ENCODE data around the gene MAP3K6. TPM values are rescaled to one million over a fixed set of nuclear protein-coding genes. Genes with fewer than 3 reads are reported as not detected.
A peak's percentile ranks its signal among the peaks of the same experiment; 100 is the strongest.

The MAP3K6 gene
- total and polyA plus RNA-seq, 2 of the 4 experiments (the other 2 are of a cell fraction), result 4.8 to 15.9 TPM

DNA sequence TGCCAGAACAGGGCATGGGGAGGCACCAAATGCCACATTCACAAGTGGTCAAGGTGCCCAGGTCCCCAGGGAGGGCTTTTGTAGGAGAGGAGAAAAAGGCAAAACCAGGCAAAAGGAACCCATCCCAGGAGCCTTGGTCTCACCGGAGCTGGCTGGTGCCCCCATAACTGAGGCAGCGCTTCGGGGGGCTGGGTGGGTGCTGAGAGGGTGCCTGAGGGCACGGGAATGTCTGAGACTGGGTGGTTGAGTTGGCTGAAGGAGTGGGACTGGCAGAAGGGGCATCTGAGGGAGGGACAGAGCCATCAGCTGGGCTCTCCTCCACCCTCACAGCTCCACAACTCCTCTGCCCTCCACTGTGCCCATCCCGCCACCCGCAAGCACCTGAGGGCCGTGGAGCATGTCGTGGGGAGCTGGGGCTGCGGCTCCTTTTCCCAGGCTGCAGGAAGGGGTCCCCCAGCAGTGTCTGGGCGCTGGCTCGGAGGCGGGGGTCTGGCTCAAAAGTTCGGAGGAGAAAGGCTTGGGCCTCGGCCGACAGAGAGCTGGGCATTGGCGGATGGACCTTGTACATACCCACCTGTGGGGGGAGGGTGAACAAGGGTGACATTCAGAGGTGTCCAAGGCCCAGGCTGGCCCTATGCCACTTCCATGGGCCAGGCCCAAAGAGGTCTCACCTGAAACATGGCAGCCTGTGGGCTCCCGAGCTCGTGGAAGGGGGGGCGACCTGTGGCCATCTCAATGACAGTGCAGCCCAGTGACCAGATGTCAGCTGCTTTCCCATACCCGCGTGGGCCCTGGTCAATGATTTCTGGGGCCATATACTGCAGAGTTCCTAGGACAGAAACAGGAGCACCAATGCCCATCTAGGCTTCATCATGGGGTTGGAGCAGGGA is 8.5 kb downstream of the MAP3K6 start:
- H4K8ac ChIP-seq (ENCODE audit: low read depth in 2 of 2, low read length in 2 of 2), result no peak overlapping the region
- H3K27ac ChIP-seq (ENCODE audit: insufficient read depth, low read length), result no peak overlapping the region
- TF ChIP-seq MAZ (IDR thresholded peaks at IDR 0.05; ENCODE audit: borderline replicate concordance, low read depth, low read length), result no peak
- TF ChIP-seq, protein P1, sequence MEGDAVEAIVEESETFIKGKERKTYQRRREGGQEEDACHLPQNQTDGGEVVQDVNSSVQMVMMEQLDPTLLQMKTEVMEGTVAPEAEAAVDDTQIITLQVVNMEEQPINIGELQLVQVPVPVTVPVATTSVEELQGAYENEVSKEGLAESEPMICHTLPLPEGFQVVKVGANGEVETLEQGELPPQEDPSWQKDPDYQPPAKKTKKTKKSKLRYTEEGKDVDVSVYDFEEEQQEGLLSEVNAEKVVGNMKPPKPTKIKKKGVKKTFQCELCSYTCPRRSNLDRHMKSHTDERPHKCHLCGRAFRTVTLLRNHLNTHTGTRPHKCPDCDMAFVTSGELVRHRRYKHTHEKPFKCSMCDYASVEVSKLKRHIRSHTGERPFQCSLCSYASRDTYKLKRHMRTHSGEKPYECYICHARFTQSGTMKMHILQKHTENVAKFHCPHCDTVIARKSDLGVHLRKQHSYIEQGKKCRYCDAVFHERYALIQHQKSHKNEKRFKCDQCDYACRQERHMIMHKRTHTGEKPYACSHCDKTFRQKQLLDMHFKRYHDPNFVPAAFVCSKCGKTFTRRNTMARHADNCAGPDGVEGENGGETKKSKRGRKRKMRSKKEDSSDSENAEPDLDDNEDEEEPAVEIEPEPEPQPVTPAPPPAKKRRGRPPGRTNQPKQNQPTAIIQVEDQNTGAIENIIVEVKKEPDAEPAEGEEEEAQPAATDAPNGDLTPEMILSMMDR (conservative IDR thresholded peaks at IDR 0.05; ENCODE audit: low read depth, low read length), result no peak
- no peak for TF ChIP-seq RFX5 (IDR thresholded peaks at IDR 0.05; ENCODE audit: low read depth, low read length)
- TF ChIP-seq BHLHE40 (IDR thresholded peaks at IDR 0.05; ENCODE audit: low read depth, low read length), result no peak
- TF ChIP-seq MAFK (IDR thresholded peaks at IDR 0.05; ENCODE audit: low read depth, low read length), result no peak
- TF ChIP-seq POLR2A (IDR thresholded peaks at IDR 0.05; ENCODE audit: low read depth, low read length), result no peak
- no peak for DNase-seq
- POLR2A ChIA-PET (ENCODE audit: unreplicated experiment), result no interaction called here
- no peak overlapping the region for H4K91ac ChIP-seq (ENCODE audit: insufficient read depth, low read depth, low read length)
- no peak overlapping the region for H2BK5ac ChIP-seq (ENCODE audit: low read depth, low read length, poor library complexity, severe bottlenecking)
- H3K4ac ChIP-seq (ENCODE audit: low read depth, low read length), result no peak overlapping the region
- H3K9me1 ChIP-seq (ENCODE audit: insufficient read depth, low read length), result no peaks in the 10 kb centered on the region
- no peak overlapping the region for H3K4me3 ChIP-seq (ENCODE audit: insufficient read depth, low read depth, low read length)
- H3K27me3 ChIP-seq (ENCODE audit: control insufficient read depth, insufficient read depth, low read length), result no peaks in the 10 kb centered on the region
- H2BK15ac ChIP-seq (ENCODE audit: low read depth, low read length), result no peak overlapping the region
- intact Hi-C loops (cut with micrococcal nuclease) (no loop called here), dilution Hi-C loops (cut with HindIII; ENCODE audit: low sequenced_read_pairs, unreplicated experiment) (no loop called here), in situ Hi-C loops (cut with MboI; ENCODE audit: low sequenced_read_pairs) (no loop called here)
- ATAC-seq (ENCODE audit: low read depth), result no peak
- no peak overlapping the region for H3K4me2 ChIP-seq (ENCODE audit: low read depth, low read length)
- H2AK5ac ChIP-seq (ENCODE audit: low read depth, low read length), result no peak overlapping the region
- H2AK9ac ChIP-seq (replicated peaks; ENCODE audit: low read depth, low read length, poor library complexity), result peak overlapping the region; percentile 55
- no peak overlapping the region for H3K56ac ChIP-seq (ENCODE audit: extremely low read depth, insufficient read depth, low read length)
- H2BK120ac ChIP-seq (ENCODE audit: low read depth, low read length), result no peak overlapping the region
- H4K20me1 ChIP-seq (ENCODE audit: insufficient read depth, low read length), result no peaks in the 10 kb centered on the region
- CTCF ChIA-PET, result interaction anchor here (0.6 to 1.6 kb wide), 5 partner anchors 26 to 755 kb away, joined by 3 to 7 read pairs (median 6); no protein-coding TSS in a partner anchor
- 99% methylated on average over 10 of the region's 21 CpGs; no CpG with 5 or more reads in 1 of the 2 experiments for WGBS, 2 experiments (ENCODE audit: extremely low coverage in 2 of 2, insufficient read length in 1 of 2)
- no peak overlapping the region for H3K14ac ChIP-seq (replicated peaks; ENCODE audit: low read depth, low read length)
- no peaks in the 10 kb centered on the region for H3K9me3 ChIP-seq (ENCODE audit: control insufficient read depth, insufficient read depth, low read length)
- no peak overlapping the region for H2AFZ ChIP-seq (replicated peaks; ENCODE audit: low read length, poor library complexity)
- no peak overlapping the region for H3K9ac ChIP-seq (ENCODE audit: low read depth, low read length)
- no peak overlapping the region for H3K18ac ChIP-seq (ENCODE audit: low read depth, low read length)
- no TSS peak for BruUV-seq (replicated peaks)
- H3K4me1 ChIP-seq (ENCODE audit: control insufficient read depth, insufficient read depth, low read length), result no peaks in the 10 kb centered on the region
- no peaks in the 10 kb centered on the region for H3K79me1 ChIP-seq (ENCODE audit: low read depth in 1 of 2, low read length in 2 of 2)
- H2BK20ac ChIP-seq (ENCODE audit: low read depth, low read length), result no peak overlapping the region
- no peak overlapping the region for H3K23ac ChIP-seq (ENCODE audit: low read depth, low read length)
- H4K5ac ChIP-seq (ENCODE audit: low read depth, low read length), result no peak overlapping the region
- H3K36me3 ChIP-seq (ENCODE audit: control insufficient read depth, insufficient read depth, low read length), result peaks cover 49% of the 10 kb centered on the region
